HG02642 (cell line): ENCODE data around the gene OGT.
"Not testable (repeated sequence)": the region's sequence is repeated elsewhere in the genome, so short reads cannot be mapped to it uniquely, and the experiment has no call there.

ENCODE experiments used
- ATAC-seq: cut with Tn5 transposase; IDR thresholded peaks from one replicate; pipeline ENCODE4 v1.9.1; 2021; ENCODE audit warnings: mild to moderate bottlenecking; ENCODE audit not compliant: unreplicated experiment, poor library complexity

Gene OGT

DNA sequence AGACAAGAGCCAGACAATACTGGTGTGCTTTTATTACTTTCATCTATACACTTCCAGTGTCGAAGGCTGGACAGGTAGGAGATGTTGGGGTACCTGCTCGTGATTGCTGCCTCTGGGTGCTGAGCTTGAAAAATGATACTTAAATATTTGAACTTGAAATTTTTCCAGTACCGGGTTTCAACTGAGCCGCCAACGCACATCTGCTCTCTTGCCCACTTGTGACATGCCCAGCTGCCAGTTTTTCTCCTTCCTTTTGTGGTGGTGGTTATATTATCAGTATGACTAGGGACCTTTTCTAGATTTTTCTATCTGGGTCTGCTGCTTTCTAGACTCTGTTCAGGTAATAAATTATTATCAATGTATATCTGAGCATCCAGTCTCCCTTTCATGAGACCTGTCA is 3.4 kb downstream of the OGT start:
- ATAC-seq: no peak

DNA sequence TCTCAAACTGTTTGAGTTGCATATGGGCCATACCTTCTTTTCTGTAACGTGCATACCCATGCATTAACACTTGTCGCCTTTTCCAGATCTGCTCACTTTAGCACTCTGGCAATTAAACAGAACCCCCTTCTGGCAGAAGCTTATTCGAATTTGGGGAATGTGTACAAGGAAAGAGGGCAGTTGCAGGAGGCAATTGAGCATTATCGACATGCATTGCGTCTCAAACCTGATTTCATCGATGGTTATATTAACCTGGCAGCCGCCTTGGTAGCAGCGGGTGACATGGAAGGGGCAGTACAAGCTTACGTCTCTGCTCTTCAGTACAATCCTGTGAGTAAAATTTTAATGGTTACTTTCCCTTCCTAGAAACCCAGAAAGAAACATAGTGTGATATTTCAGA is 4.8 kb downstream of the OGT start:
- no peak for ATAC-seq

DNA sequence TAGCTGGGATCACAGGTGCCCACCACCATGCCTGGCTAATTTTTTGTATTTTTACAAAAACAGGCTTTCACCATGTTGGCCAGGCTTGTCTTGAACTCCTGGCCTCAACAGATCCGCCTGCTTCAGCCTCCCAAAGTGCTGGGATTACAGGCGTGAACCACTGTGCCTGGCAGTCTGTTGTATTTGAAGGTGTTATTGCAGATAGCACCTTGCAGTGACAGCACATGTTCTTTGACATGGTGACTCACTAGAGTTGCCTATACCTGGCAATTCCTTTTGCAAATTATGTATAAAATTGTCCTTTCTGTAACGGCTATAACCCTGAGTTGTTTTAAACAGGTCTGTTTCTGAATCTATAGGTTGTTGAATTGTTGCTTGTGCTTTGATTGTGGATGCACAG is 7.9 kb downstream of the OGT start:
- no peak for ATAC-seq

DNA sequence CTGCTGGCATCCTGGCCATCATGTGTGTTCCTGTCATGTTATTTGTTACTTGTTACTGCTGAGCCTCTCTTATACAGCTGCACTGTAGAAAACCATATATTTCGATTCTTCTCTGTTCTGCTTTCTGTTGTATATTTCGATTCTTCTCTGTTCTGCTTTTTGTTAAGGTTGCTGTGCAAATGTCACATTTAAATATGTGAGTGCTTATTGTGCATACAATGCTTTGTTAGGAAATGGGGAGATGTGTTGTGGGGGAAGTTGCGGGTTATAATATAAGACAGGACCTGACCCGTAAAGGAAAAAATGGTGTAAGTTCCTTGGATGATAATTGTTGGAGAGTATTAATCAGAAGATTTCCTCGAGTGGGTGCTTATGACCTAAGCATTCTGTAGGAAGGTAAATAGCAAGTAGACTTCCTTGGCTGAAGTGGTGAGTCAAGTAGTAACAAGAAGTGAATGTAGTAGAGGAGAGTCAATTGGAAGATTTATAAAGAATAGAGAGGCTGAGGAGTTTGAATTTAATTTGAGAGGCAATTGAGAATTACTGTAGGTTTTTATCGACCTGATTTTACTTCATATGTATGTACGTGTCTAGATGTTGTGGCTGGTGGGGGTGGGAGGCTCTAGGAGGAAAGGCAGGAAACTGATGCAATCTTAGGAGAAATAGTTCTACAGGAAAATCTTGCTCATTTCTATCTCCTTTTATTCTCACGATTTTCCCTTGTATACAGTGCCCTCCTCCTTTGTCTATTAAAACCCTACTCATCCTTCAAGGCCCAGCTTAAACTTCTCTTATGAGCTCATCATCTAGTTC is 8.5 kb downstream of the OGT start:
- peak; percentile 85 for ATAC-seq

DNA sequence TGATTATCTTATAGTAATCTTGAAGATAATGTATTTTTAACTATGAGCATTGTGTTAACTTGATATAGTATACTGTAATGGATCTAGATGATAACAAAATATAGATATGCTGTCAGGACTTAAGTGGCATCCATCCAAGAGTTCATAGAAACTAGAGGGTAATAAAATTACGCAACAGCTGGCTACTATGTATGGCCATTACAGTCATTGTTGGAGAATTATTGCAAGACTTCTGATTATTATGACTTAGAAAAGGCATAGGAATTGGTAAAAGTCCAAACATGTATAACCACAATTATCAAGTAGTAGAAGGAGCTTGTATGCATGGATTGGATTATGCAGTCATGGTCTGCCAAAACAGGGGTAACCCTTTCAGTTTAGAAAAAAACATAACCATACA is 9.5 kb downstream of the OGT start:
- no peak for ATAC-seq

DNA sequence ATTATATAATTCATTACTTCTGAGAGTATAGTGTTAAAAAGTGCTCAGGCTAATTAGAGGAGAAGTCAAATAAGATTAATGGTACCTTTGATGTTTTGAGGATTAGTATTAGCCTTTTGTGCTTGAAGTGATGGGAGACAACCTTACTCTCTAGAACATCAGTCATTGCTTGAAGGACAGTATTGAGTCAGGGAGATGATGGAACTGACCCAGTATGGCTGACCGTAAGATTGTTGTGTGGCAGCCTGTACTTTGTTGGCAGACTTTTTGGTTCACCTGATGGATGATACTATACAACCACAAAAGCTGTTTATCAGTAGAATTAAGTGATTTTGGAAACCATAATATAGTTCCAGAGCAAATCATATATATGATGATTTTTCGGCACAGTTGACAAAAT is 9.9 kb downstream of the OGT start:
- ATAC-seq: no peak

DNA sequence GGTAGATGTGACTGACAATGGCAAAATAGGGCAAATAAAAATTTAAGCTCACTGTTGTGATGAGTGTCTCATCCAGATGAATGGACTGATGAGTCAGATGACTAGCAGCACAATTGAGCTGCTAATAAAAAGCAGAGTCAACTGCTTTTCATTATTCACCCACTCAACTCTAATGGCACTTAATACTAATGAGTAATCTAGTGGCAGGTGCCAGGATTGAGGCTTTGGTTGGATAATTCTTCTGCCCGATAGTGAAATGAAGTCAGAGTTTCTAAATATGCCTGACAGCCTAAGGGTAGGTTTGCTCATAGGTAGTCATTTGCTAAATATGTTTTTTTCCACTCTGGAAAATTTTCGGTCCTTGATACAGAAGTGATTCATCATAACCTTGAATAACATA is 10.4 kb downstream of the OGT start:
- no peak for ATAC-seq

DNA sequence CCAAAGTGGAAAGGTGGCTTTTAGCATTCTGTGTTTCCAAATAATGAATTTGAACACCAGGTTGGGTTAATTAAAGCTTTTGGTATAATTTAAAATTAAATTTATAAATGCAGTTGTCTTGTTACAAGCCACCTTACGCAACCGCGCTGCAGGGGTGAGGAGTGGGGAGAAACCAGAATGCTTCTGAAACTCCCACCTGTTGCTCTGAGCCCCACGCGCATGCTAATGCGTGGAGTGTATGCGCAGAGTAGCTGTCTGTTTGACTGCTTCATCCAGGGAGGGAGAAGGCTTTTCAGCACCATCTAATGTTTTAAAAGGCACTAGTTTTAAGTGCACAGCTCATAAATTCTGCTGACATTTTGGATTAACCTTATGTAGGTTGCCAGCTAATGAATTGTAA is 12.5 kb downstream of the OGT start:
- ATAC-seq: no peak

DNA sequence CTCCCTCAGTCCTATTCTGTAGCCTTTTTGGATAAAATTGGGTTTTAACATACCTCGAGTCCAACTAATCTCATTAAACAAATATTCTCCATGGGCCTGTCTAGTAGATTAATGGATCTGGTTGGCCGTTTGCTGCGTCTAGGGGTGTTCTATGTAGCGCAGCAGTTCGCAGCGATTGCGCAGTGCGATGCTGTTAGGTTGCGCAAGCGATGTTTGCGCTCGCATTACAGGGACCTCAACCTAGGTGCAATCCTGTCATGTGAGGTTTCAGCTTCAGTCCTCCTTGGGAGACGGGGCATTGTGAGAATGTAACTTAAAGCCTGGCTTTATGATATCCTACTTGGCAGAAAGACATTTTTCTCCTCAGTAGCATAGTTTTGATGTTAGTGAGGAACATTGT is 14.0 kb downstream of the OGT start:
- no peak for ATAC-seq

DNA sequence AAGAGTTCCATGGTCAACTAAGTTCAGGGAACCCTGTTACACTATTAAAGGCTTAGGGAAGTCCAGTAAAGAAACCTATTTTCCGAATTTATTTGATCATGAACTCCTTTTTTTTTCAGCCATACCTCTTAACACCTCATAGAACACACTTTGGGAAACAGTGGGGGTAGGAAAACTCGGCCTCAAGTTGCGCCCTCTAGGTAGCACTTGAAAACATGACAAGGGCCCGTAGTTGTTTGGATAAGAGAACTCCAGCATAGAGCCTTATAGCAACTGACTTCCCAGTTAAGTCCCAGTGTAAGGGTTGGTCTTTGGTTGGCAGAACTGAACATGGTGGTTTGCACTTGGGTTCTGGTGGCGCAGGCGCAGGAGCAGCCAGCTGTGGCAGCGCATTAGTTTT is 14.4 kb downstream of the OGT start:
- ATAC-seq: no peak

DNA sequence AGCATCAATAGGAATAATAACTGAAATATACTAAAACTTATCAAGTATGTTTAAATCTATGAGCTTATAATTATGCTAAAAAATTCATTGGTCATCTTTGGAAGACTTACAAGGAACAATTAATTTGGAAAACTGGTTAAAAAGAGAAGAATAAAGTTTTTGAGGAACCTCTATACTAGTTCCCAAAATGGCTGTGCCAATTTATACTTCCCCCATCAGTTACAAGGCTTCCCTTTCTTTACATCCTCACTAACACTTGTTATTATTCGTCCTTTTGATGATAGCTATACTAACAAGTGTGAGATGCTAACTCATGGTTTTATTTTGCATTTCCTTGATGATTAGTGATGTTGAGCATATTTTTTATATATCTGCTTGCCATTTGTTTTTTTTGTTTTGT is 17.1 kb downstream of the OGT start:
- no peak for ATAC-seq

DNA sequence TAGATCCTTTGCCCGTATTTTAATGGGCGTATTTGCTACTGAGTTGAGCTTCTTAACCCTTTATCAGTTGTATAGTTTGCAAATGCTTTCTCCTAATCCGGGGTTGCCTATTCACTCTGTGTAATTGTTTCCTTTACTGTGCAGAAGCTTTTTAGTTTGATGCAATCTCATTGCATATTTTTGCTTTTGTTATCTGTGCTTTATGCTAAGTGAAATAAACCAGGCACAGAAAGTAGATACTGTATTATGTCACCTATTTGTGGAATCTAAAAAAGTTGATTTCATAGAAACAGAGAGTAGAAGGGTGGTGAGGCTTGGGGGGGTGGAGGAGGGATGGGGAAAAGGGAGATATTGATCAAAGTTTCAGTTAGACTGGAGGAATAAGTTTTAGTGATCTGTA is 17.7 kb downstream of the OGT start:
- ATAC-seq: no peak

DNA sequence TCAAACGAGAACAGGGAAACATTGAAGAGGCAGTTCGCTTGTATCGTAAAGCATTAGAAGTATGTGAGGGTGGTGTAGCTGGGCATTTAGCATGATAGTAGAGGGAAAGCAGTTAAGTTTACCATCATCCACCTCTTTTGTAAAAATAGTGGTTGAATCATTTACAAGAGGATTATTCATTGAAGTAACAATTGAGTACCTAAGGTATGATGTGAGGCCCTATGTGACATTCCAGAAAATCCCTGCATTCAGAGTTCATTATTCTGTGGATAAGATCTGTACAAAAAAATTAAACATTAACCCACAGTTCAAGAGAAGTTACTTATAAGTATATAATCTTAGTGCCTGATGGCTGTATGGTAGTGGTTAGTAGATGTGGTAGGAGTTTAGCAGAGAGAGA is 23.1 kb downstream of the OGT start:
- ATAC-seq: no peak

DNA sequence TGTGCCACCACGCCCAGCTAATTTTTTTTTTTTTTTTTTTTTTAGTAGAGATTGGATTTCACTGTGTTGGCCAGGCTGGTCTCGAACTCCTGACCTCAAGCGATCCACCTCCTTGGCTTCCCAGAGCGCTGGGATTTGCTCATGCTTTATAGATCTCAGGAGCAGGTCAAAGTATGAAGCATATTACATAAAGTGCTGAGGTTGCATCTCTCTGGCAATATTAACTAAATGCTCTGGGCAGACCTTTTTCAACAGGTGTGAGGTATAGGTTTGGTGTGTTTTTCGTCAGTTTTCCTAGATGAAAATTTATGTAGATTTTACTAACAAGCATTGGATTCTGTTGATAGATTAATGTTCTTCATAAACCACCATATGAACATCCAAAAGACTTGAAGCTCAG is 26.0 kb downstream of the OGT start:
- no peak for ATAC-seq

DNA sequence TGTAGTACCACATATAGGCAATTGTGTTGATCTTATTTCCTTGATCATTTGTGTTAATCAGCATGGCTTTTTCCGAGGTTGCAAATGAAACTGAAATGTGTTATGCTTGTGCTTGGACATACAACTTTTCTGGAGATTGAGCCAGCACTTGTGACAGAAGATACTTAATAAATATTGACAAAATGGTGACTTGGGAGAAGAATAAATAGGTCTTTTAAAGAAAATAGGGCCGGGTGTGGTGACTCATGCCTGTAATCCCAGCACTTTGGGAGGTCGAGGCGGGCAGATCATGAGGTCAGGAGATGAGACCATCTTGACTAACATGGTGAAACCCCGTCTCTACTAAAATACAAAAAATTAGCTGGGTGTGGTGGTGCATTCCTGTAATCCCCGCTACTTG is 26.9 kb downstream of the OGT start:
- ATAC-seq: not testable (repeated sequence)

DNA sequence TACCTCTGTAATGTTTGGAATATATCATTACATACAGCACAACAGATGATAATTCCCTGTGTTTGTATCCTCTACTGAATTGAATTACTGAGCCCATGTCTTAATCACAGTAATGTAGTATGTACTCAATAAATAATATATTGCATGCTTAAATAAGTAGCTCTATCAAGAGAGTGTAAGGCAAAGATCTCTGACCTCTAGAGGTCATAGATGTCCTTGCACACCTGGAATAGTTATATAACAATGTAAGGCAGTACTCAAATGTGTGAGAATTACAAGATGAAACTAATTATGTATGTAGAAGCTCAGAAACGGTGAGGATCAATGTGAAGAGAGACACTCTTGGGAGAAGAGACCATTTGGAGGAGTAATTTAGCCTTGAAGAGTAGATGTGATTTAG is 31.0 kb downstream of the OGT start:
- no peak for ATAC-seq

DNA sequence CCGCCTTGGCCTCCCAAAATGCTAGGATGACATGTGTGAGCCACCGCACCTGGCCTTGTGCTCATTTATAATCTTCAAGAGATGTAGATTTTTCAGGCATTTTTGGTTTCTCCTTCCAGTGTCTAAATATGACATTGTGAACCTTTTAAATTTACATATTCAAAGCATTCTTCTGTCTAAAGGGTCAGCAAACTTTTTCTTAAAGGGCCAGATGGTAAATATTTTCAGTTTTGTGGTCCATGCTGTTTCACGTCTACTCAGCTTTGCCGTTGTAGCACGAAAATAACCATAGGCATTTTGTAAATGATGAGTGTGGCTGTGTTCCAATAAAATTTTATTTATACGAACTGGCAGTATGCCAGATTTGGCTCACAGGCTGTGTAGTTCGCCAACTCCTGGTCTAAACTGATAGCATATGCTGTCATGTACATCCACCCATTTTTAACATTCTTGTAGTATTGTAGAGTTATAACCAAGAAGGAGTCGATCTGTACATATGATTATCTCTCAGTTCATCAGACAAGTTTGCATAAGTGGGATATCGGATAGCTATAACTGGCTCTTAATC is 32.7 kb downstream of the OGT start:
- ATAC-seq: no peak

DNA sequence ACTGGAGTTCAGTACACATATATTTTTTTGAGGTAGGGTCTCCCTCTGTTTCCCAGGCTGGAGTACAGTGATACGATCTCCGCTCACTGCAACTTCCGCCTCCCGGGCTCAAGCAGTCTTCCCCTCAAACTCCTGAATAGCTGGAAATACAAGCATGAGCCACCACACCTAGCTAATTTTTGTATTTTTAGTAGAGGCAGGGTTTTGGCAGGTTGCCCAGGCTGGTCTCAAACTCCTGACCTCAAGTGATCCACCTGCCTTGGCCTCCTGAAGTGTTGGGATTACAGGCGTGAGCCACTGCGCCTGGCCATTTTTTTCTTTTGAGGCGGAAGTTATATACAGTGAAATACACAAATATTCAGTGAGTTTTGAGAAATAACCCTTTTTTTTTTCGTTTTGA is 38.5 kb downstream of the OGT start:
- not testable (repeated sequence) for ATAC-seq

DNA sequence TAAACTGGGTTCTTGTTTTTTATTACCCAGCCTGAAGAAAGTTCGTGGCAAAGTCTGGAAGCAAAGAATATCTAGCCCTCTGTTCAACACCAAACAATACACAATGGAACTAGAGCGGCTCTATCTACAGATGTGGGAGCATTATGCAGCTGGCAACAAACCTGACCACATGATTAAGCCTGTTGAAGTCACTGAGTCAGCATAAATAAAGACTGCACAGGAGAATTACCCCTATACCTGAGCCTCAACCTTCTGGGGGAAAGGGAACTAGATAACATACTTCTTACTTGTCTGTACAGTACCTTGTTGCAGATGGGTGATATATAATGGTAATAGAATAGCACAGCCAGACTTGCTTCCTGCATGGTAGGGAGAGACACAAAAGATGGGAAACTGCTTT is 40.7 kb downstream of the OGT start:
- no peak for ATAC-seq

DNA sequence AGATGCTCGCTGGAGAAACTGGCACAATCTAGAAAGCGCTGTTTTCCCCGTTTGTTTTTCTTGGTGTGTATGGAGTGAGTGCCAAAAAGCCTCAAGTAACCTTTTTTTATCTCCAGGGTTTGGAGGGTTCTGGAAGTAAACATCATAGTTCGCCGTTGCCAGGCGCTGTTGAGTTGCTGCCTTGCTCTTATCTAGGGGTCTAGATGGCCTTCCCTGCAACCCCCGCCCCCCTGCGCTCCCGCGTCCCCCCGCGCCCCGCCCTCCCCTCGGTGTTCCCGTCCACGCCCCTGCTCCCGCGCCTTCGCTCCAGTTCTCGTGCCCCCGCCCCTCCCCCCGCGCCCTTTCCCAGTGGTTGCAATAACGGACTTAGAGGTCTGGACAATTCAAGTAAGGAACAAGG is 44.8 kb downstream of the OGT start:
- ATAC-seq: no peak

DNA sequence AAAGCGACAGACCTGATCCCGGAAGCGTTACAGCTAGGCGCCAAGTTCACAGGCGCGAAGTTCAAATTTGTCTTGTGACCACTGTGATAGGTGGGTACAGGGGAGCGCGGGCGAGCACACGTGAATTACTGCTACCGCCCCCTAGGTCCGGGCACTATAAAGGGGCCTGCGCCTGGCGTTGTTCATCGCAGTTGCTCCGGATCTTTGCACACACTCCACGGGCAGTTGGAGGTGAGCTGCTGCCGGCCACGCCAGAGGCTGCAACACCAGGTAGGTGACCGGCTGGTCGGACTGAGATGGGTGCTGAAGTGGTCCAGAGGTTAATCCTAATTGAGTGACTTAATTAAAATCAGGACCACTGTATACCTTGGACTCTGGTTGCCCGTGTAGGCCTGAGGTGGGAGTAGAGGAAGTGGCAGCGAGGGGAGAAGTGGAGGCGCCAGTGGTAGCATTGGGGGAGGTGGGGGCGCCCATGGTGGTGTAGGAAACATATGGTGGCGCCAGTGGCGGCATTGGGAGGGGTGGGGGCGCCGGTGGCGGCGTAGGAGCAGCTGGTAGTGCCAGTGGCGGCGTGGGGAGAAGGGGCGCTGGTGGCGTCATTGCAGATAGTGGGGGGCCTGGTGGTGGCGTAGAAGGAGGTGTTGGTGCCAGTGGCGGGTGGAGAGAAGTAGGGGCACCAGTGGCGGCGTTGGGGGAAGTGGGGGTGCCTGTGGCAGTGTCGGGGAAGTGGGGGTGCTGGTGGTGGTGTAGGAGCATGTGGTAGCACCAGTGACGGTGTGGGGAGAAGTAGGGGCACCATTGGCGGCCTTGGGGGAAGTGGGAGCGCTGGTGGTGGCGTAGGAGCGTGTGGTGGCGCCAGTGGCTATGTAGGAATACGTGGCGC is 45.6 kb downstream of the OGT start, which contains the start of gene GCNA:
Gene GCNA, plus strand, starts transcription at position 185 of the 883 bp plus-strand sequence. CDS start 2,385 bp downstream, outside the sequence.
- ATAC-seq: no peak
